Stimulated activated CD4-positive, alpha-beta T cell treated with anti-CD3 and anti-CD28 coated beads, Interleukin-4, amount 100 ng/mL, for 4 hours (primary cell): ENCODE results near the gene TM7SF3.
"Not testable (repeated sequence)": the region's sequence is repeated elsewhere in the genome, so short reads cannot be mapped to it uniquely, and the experiment has no call there.

ENCODE experiments used
- DNase-seq, 2 experiments: peaks; one replicate each; pipeline ENCODE4 v3.0.0-alpha.2; 2020

The TM7SF3 gene

GRCh38 chr12:26976687-26977086 is 37.5 kb downstream of the TM7SF3 start:
- DNase-seq: no peak

DNA sequence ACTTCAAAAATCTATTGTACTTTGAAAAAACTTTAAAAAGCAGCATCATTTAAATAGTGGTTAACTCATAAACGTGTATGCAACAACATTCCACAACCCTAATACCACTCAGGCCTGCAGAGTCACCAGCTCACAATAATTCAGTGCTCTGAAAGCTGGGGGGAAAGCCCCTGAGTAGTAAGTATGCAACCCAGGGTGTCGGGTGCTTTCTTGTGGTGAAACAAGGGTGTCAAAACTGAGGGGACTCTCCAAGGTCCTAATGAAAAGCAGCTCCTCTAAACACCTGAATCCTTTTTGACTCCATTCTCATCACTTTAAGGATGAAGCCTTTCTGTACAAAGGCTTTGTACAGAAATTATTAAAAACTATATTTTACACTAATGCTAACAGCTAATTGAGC is 42.2 kb downstream of the TM7SF3 start:
- peak; percentile 36 to 60 for DNase-seq

- DNase-seq: no peak
Observed at GRCh38 chr12:26970136-26970535, 44.0 kb downstream of the TM7SF3 start.

DNA sequence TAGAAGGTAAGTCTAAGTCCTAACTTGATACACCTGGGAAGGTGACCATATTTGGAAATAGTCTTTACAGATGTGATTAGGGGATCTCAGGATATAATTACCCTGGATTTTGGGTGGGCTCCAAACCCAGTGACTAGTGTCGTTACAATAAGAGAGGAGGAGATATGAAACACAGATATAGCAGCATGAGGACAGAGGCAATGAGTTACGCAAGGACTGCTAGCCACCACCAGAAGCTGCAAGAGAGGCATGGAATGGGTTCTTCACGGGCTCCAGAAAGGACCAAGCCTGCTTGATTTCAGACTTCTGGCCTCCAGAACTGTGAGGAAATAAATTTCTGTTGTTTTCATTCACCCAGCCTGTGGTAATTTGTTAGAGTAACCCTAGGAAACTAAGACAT is 47.3 kb downstream of the TM7SF3 start:
- no peak for DNase-seq

GRCh38 chr12:26963413-26963812 is 50.8 kb downstream of the TM7SF3 start:
- no peak for DNase-seq

GRCh38 chr12:26961803-26962202 is 52.4 kb downstream of the TM7SF3 start:
- no peak for DNase-seq

DNA sequence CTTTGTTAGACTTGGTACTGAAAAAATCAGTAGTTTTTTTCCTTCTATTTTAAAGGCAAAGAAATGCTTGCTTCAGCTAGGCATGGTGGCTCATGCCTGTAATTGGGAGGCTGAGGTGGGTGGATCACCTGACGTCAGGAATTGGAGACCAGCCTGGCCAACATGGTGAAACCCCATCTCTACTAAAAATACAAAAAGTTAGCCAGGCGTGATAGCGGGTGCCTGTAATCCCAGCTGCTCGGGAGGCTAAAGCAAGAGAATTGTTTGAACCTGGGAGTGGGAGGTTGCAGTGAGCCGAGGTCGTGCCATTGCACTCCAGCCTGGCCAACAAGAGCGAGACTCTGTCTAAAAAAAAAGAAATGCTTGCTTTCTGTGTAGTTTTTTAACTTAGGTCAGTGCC is 52.8 kb downstream of the TM7SF3 start:
- not testable (repeated sequence) for DNase-seq

GRCh38 chr12:26954027-26954426 is 60.2 kb downstream of the TM7SF3 start:
- DNase-seq: no peak

DNA sequence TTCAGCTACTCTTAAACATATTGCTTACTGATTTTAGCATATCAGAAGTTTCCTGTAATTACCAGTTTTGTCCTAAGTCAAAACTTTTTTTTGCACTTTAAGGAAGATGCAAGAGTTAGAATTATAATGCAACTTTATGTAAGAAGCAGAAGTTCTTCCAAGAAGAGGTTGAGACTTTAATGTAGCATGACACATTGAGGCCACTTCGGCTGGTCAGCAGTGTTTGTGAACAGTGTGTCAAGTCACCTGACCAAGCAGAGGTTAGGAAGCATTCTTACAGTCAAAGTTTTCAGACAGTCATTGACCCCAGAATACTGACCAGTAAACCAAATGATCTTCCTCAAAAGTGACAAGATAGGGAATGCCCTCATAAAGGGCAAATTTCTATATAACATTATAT is 60.7 kb downstream of the TM7SF3 start:
- no peak for DNase-seq

GRCh38 chr12:26948309-26948708 is 65.9 kb downstream of the TM7SF3 start:
- no peak for DNase-seq

- no peak for DNase-seq
Observed at GRCh38 chr12:26941215-26941594, 73.0 kb downstream of the TM7SF3 start.

GRCh38 chr12:26940516-26941214 is 73.5 kb downstream of the TM7SF3 start:
- peak in 1 of 2 experiments; percentile 39 for DNase-seq

DNA sequence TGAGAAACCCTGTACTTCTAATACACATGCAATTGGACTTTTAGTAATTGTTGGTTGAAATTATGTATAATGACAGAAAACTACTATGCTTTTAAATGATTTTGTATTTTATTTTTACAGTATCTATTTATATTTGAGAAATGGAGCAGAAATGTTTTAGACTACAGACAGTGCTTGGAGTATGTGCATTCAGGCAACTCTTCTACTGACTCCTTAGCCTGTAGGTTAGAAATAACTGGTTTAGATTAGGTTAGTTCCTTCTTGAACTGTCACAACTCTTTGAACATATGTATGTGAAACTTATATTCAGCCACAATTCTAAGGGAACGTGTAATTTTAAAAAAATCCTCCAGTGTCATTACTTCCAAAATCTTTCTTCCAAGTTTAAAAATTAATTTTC is 74.2 kb downstream of the TM7SF3 start:
- no peak for DNase-seq

DNA sequence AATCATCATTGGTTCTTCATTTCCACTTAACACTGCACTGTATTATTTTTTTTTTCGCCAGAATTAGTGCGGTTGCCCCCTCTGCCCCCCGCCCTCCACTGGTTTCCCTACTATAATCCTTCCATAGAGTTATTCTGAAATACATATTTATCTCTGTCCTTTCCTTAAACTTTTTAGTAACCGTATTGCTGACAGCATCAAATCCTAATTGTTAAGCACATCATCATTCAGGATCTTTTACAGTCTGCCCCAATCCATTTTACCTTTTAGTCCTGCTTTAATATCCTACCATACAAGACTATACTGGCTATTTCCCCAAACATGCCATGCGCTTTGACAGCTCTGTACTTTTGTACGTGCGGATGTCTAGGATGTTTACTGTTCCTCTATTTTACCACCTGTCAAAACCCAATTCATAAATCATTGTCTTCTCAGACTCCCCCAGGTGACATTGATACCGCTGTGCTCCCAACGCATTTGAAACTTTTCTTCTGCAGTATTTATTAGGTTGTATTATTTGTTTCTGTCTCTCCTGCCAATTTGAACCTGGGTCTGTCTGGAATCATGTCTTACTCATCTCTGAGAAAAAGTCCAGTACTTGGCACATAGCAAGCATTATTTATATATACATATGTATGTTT is 74.9 kb downstream of the TM7SF3 start:
- DNase-seq: no peak

DNA sequence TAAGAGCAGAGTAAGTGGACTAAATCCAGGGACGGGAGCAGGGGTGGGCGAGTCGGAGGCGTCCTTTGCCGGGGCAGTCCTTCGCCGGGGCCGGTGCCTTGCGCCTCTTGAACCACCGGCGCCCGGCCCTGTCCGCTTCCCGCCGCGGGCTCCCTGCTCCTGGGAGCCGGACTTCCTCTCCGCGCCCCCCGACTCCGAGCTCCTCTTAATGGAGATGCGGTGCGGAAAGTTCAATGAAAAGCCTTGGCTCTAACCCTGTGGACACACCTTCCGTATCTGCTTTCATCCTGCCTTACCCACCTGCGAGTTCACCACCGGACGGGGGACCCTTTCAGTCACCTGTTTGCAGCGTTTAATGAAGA is 75.5 kb downstream of the TM7SF3 start:
- DNase-seq: no peak

DNA sequence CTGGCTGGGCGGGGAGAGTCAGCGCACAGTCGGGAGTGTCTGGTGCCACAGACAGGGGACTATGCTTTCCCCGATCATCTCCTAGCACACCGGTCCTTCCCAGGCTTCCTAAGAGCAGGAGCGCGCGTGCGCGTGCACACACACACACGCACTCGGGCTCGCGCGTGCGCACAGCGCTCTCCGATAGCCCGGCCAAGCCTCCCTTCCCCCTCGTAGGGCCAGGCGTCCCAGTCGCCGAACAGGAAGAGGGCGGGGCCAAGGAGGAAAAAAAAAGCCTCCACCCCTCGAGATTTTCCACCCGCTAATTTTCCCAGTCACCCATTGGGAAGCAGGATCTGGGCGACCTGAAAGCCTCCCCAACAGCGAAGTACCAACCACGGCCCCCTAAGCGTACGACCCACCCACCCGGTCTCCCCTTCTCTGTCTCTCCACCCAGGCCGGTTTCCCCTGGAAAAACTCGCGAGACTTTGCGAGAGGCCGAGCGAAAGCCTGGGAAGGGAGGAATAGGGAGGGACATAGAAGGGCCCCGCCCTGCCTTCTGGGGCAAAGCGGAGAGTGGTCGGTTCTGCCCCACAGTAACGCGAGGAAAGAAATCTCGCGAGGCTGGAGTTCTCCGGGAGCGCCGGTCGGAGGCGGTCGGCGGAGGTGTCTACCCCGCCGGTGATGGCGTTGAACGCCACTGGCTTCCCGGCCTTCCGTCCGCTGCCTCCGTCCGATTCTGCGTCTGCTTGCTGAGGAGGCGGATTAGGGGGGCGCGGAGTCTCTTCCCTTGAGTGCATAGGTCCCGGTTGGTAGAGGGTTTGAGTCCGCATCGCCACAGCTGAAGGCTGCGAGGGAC is 76.1 kb downstream of the TM7SF3 start, which contains the start of the genes FGFR1OP2 and INTS13:
Gene FGFR1OP2, plus strand, starts transcription at position 608 of the 838 bp plus-strand sequence. CDS start 15,689 bp downstream, outside the sequence.
Gene INTS13, minus strand, starts transcription at position 119 of the 838 bp plus-strand sequence. CDS start 1,178 bp downstream, outside the sequence.
- peak; percentile 95 to 97 for DNase-seq

DNA sequence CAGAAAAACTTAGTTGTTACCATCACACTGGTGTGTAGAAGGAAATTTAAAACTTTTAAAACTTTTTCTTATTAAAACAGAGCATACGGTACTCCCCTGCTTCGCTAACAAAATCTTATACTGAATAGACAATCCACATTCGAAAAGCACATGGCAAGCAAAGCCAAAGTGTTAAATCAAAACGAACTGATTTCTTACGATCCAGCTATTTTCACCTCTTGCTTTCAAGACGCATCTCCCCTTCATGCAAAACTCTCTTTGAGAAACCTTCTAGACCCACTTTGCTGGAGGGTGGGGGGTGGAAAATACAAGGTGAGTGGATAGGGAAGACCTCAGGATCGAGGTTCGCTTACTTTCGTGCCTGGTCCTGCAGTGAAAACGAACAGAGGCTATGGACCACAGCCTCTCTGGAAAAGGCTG is 76.7 kb downstream of the TM7SF3 start:
- DNase-seq: no peak

DNA sequence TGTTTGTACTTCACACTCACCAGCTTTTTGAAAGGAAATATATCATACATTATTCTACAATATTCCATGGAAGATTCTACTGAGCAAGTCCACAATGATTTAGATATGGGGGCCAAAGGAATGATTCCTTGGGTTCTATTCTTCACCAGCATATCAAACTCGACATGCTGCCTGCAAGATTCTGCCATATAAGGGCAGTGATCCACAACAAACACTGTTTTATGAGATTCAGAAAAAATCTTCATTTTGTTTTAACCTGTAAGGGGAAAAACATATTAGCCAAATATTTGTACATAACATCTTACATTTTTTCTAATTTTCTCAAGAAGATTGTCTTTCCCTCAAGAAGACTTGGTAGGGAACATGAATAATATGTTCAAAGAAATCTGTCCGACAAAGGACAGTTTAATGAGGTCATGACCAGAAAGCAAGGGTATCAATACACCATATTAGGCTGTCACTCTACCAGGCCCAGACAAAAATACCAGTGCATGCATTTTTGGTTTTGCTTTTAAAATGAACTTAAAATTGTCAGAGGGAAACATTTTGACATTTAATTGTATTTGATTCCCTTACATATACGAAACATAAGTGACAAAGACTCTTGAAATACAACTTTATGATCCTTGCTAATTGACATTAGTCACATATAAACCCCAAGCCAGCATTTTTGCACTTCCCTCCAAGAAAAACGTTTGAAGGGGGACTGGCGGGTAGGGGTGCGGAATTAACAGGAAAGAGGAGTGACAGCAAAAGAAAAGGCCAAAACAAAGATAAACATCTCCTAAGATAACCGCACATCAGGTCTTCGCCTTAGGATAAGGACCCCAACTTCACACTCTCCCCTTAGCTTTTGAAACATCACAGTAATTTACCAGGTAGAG is 77.4 kb downstream of the TM7SF3 start:
- DNase-seq: no peak

DNA sequence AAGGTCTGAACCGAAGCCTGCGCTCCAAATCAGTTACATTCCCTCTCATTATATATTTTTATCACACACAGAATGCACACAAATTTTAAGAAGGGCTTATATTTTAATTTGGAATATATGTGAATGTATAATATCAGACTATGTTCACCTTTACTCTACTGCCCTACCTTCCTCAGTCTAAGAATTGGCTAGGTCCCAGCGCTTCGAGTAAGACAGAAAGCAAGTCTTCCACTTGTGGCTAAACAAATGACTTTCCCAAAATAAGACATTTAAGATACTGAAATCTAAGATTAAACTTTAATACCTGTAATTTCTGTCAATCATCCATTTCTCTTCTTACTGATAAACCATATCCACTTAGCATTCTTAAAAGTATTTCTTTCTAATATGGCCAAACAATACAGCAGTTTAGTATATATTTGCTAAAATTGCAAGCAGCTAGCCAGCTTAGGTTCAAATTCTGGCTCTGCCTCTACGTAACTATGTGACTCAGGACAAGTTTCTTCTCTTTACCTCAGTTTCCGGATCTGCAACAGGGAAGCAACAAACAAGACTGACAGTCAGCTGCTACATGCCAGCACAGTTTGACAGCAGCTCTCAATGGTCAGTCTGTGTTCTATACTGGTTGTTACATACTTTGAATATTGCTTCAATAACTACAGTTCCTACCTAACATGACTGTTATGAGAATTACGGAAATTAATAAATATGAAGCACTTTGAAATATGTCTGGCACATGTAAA is 78.4 kb downstream of the TM7SF3 start:
- no peak for DNase-seq

DNA sequence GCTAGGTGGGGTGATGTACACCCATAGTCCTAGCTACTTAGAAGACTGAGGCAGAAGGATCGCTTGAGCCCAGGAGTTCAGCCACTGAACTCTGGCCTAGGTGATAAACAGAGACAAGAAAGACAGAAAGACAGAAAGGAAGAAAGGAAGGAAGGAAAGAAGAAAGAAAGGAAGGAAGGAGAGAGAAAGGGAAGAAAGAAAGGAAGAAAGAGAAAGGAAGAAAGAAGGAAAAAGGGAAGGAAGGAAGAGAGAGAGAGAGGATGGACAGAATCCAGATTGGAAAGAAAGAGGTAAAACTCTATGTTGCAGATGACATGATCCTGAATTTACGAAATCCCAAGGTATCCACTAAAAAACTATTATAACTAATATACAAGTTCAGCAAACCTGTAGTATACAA is 84.6 kb downstream of the TM7SF3 start:
- DNase-seq: no peak

DNA sequence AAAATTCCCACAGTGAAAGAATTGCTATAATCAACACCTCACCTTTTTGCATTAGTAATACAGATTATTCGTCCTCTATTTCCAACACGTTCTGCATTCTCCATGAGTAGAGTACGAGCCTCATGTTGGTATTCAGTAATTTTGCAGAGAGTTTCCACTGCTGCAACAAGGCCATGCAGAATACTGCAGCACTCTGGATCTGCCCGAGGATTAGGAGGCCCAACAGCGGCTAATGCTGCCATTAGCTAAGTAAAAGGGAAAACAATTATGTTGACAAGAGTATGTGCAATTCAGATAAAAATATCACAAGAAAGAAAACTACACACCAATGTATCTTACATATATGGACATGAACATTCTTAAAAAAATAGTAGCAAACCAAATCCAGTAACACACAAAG is 85.5 kb downstream of the TM7SF3 start:
- DNase-seq: no peak
